NCI-H1694 (cell line): ENCODE results near the gene PVR.
A peak's percentile ranks its signal among the peaks of the same experiment; 100 is the strongest.
"Not testable (repeated sequence)": the region's sequence is repeated elsewhere in the genome, so short reads cannot be mapped to it uniquely, and the experiment has no call there.

Experiments
- DNase-seq: peaks from one replicate; lab custom pipeline; 2025; lab: John Stamatoyannopoulos, UW

PVR gene

GRCh38 chr19:44673510-44673909 lies 29.8 kb downstream of the PVR start:
- DNase-seq: no peak

- DNase-seq: no peak
Measured at GRCh38 chr19:44675521-44675920, 31.8 kb downstream of the PVR start.

DNA sequence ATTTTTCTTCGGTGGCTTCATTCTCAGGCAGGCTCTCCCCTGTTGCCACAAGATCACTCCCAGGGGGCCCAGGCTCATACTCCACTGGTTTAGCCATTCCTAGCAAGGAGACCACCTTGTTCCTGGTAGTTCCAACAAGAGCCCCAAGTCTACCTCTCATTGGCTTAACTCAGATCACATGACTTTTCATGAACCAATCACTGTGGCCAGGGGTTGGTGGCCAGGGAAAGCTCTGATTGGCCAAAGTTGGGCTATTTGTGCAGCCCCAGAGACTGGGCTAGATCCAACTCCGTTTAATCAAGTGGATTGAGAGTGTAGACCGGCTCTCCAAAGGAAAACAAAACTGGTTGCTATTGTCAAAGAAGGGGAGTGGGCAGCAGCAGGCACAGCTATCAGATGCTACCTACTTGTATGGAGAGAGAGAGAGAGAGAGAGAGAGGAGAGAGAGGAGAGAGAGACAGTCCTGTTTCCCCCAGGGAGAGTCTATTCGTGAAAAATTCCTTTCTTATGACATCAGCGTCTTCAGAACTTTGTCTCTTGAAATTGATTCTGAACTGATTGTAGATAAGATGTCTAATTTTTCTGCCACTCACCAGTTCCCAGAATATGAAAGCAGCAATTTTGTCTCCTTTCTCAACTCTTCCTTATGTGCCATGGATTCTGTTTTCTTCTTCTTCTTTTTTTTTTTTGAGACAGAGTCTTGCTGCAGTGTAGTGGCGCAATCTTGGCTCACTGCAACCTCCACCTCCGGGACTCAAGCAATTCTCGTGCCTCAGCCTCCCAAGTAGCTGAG lies 33.5 kb downstream of the PVR start:
- no peak for DNase-seq

DNA sequence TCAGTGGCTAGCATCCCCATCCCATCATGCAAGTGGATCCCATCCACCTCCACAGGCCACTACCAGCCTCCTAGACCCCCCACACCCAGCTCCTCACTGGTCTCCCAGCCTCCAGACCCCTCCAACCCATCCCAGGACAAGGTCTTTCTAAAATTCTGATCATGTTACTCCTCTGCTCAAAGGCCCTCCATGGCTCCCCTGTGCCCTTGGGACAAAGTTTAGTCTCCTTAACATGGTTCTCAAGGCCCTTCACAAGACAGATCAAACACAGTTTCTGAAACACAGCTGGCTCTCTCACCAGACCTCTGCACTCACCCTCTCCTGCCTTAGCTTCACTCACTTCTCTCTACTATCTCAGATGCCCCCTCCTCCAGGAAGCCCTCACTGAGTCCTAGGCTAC lies 36.8 kb downstream of the PVR start:
- no peak for DNase-seq

GRCh38 chr19:44681992-44682790 lies 38.5 kb downstream of the PVR start:
- no peak for DNase-seq

DNA sequence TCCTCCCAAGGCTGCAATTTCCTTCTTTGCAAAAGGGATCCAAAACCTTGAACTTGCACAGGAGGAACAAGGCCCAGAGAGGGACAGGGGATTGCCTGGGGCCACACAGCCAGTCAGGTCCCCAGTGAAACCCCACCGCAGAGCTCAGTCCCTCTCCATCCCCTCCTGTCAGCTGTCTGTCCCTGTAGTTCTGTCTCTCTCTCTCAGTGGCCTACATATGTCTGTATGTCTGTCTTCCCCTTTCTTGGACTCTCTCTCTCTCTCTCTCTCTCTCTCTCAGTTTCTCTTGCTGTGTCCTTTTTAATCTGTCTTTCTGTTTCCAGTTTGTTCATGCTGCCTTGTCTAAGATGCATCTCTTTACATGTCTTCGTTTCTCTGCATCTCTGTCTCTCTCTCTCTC lies 39.1 kb downstream of the PVR start:
- DNase-seq: no peak

DNA sequence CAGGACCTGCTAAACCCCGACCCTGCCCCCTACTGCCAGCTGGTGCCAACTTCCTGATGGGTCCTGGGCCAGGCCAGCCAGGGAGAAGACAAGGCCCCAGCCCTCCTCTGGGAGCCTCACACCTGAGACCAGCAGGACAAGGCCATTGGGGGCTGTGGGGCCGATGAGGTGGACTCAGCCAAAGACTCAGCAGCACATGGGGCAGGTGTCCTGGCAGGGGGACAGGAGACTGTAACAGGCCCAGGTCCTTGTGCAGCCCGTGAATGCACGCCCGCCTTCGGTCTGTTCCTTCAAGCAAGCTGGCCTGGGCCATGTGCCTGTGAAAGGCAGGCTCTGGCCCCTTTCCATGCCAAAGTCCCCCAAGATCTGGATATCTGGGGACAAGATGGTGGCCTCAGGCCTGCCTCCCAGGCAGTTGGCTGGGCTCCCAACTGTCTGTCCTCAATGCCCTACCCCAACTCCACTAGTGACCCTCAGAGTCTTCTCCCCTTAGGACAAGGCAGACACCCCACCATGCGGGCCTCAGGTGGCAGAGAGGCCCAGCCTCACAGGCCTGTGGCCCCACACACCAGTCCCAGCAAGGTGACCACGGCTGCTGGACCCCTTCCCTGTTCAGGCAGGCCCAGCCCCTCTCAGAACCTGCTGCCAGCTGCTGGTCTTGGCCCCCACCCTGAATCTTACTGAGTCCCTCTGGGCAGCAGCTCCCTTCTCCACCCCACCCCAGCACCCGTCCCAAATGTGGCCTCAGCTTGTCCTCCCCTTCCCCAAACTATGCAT lies 39.9 kb downstream of the PVR start:
- no peak for DNase-seq

DNA sequence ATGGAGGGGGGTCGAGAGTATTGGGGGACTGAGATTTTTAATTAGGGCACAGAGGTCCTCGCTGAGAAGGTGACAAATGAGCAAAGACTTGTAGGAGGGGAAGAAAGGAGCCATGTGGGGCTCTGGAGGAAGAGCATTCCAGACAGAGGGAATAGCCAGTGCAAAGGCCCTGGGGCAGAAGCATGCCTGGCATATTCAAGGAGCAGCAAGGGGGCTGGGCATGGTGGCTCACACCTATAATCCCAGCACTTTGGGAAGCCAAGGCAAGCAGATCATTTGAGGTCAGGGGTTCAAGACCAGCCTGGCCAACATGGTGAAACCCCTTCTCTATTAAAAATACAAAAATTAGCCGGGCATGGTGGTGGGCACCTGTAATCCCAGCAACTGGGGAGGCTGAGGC lies 40.7 kb downstream of the PVR start:
- DNase-seq: not testable (repeated sequence)

DNA sequence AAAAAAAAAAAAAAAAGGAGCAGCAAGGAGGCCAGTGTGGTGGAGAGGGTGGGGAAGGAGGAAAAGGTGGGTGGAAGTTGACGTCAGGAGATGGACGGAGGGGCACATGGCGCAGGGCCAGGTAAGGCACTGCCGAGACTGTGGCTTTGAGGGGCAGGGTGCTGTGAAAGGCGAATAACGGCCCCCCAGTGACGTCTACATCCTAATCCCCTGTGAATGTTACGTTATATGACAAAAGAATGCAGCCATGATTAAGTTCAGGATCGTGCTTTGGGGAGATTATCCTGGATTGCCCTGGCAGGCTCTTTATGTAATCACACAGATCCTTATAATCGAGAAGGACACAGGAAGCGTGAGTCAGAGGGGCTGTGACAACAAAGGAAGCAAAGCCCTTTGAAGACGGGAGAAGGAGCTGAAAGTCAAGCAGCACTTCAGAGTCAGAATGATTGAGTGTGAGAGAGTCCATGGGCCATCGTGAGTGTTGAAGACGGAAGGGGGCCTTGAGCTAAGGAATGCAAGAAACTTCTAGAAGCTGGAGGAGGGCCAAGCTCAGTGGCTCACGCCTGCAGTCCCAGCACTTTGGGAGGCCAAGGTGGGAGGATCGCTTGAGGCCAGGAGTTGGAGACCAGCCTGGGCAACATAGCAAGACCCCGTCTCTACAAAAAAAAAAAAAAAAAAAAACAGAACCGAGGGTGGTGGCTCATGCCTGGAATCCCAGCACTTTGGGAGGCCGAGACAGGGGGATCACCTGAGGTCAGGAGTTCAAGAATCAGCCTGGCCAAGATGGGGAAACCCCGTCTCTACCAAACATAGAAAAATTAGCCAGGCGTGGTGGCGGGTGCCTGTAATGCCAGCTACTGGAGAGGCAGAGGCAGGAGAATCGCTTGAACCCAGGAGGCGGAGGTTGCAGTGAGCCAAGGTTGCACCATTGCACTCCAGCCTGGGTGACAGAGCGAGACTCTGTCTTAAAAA lies 41.5 kb downstream of the PVR start:
- no peak for DNase-seq

DNA sequence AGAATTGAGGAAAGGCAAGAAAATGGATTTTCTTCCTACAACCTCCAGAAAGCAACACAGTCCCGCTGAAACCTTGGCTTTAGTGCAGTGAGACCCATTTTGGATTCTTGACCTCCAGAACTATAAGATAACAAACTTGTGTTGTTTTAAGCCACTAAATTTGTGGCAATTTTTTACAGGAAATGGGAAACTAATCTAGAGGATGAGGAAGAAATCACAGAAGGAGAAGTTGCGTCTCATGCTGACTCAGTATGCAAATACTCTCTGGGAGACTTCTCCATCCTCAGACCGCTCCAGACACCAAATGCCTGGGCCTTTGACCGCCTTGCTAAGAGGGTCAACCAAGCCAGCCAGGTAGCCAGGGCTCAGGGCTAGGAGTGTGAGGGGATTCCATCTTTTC lies 42.2 kb downstream of the PVR start:
- no peak for DNase-seq

- no peak for DNase-seq
Measured at GRCh38 chr19:44686896-44687295, 43.2 kb downstream of the PVR start.

GRCh38 chr19:44687888-44688287 lies 44.2 kb downstream of the PVR start:
- no peak for DNase-seq

GRCh38 chr19:44689290-44690130 lies 45.8 kb downstream of the PVR start:
- DNase-seq: peak; percentile 66

- DNase-seq: no peak
Measured at GRCh38 chr19:44690131-44690440, 46.4 kb downstream of the PVR start.

GRCh38 chr19:44692379-44692721 lies 48.6 kb downstream of the PVR start:
- no peak for DNase-seq

GRCh38 chr19:44694184-44694579 lies 50.5 kb downstream of the PVR start:
- no peak for DNase-seq

DNA sequence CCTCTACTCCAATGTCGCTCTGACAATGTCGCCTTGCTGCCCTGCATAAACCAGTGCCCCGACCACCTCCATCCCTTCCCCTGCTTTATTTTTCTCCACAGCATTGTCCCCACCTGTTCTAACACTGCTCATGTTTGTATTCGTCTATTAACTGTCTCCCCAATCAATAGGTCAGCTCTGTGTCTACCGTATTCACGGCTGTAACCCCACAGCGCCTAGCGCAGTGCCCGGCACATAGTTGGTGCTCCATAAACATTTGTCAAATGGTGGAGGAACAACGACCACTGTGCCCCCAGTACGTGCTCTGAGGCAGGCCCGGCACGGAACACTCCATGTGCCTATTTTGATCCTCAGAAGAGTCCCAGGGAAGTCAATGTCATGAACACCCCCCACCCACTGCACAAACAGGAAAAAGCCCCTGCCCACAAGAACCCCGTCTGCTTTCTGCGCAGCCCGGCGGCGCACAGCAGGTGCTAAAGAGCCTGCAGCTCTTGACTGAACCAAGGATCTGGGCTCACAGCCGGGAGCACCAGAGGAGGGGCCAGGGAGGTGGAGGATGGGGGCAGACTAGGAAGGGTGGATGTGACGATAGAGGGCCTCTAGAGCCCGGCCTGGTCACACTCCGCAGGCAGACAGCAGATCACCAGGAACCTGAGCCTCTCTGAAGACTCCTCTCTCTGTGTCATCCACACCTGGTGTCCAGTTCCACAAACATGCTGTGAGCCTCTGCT lies 53.4 kb downstream of the PVR start:
- DNase-seq: no peak

DNA sequence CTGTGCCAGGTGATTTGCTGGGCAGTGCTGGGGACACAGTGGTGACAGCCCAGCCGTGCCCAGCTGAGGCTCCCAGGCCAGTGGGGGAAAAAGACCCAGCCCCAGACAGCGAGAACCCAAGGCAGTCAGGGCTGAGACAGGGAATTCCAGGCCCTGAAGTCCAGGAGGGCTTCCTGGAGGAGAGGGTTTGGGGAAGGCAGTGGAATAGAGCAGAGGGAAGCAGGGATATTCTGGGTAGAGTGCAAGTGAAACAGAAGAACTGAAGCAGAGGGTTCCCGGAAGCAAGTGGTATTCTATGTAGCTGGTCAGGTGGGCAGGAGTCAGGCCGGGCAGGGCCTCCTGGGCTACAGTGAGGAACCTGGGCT lies 53.9 kb downstream of the PVR start:
- no peak for DNase-seq

- no peak for DNase-seq
Measured at GRCh38 chr19:44698492-44699201, 54.9 kb downstream of the PVR start, which contains the start of gene CEACAM16. TSS of gene CEACAM16 (plus strand) at chr19:44699151. CDS start at chr19:44701457, 2,306 bp downstream.
